K562 (cell line): ENCODE measurements around the gene SDSL. TPM values are rescaled to one million over a fixed set of nuclear protein-coding genes. Genes with fewer than 3 reads are reported as not detected.

Experiments used
- ATAC-seq: fragments of 200-7000 bp; cut with Tn5 transposase; 3 replicates; pipeline ENCODE4 v1.9.1; 2020; ENCODE audit warnings: moderate library complexity
- BruUV-seq: library from RNA; stranded (reverse); fragments of 400-500 nt; replicated peaks from 2 replicates; lab custom pipeline; 2021; lab: Mats Ljungman, UMichigan
- CTCF ChIA-PET: fragments of 300-600 bp; formaldehyde crosslinking; extraction: SDS; loops from one replicate; lab custom pipeline; 2021; ENCODE audit warnings: low intra/inter-chr PET ratio; lab: Yijun Ruan, JAX
- POLR2A ChIA-PET: fragments of 300-600, 350-650 bp; sonication (Branson Sonifier 250); formaldehyde crosslinking; extraction: SDS; loops from one replicate; lab custom pipeline; 2021; ENCODE audit warnings: antibody characterized with exemption, inconsistent platforms; lab: Yijun Ruan, JAX
- DNase-seq, 4 experiments: peaks; one replicate each; pipeline versions ENCODE4 v3.0.0 to v3.0.0-alpha.2; 2011 to 2018; ENCODE audit warnings: low spot score in 3 of 4, mixed read lengths in 3 of 4; ENCODE audit errors: extremely low read depth in 1 of 4
- FAIRE-seq: peaks from 2 replicates; lab custom pipeline; 2011; peaks lifted over from hg19 to GRCh38; lab: Jason Lieb, UNC
- H2AFZ ChIP-seq: 2 replicates; pipeline ENCODE4 v1.6.0; 2011; ENCODE audit warnings: low read depth, low read length, control low read depth, inconsistent platforms
- H3K27ac ChIP-seq: fragments of 200-600 bp; 3 replicates; pipeline ENCODE4 v1.8.0; 2011; ENCODE audit warnings: low read depth, mild to moderate bottlenecking, control low read depth, inconsistent platforms, low read length, moderate library complexity, mixed read lengths; ENCODE audit errors: extremely low read depth
- H3K27me3 ChIP-seq, 2 experiments: fragments of 300-600 bp in 1 of 2; 2 replicates in 1 of 2; 3 replicates in 1 of 2; pipeline versions ENCODE4 v1.6.0 to v1.8.0; 2011; ENCODE audit warnings: inconsistent platforms in 2 of 2, low read length in 2 of 2, mild to moderate bottlenecking in 1 of 2, mixed read lengths in 1 of 2, moderate library complexity in 1 of 2; ENCODE audit not compliant: control insufficient read depth in 2 of 2, insufficient read depth in 2 of 2
- H3K36me3 ChIP-seq: fragments of 300-600 bp; 3 replicates; pipeline ENCODE4 v1.8.0; 2011; ENCODE audit warnings: mild to moderate bottlenecking, low read length, inconsistent platforms; ENCODE audit not compliant: control insufficient read depth, insufficient read depth
- H3K4me1 ChIP-seq, 2 experiments: fragments of 200-600 bp in 1 of 2; replicated peaks in 1 of 2; 2 replicates in 1 of 2; 3 replicates in 1 of 2; pipeline versions ENCODE4 v1.5.1 to v1.8.0; 2011; ENCODE audit warnings: inconsistent platforms in 2 of 2, low read length in 2 of 2, mild to moderate bottlenecking in 1 of 2, mixed read lengths in 1 of 2, moderate library complexity in 1 of 2; ENCODE audit not compliant: control insufficient read depth in 2 of 2, insufficient read depth in 2 of 2
- H3K4me2 ChIP-seq: 2 replicates; pipeline ENCODE4 v1.6.1; 2011; ENCODE audit warnings: low read length, control low read depth, inconsistent platforms, mixed read lengths; ENCODE audit not compliant: insufficient read depth
- H3K4me3 ChIP-seq: fragments of 200-600 bp; sonication (generic), shearing (Covaris generic); 2 replicates; pipeline ENCODE4 v1.5.1; 2016; ENCODE audit warnings: control low read depth, inconsistent platforms
- H3K79me2 ChIP-seq: fragments of 200-600 bp; 3 replicates; pipeline ENCODE4 v1.8.0; 2011; ENCODE audit warnings: low read length, inconsistent platforms; ENCODE audit not compliant: control insufficient read depth, insufficient read depth
- H3K9ac ChIP-seq, 2 experiments: 2 replicates each; pipeline versions ENCODE4 v1.6.0 to v1.6.1; 2011; ENCODE audit warnings: low read depth in 2 of 2, low read length in 2 of 2, control low read depth in 1 of 2, inconsistent platforms in 1 of 2, mild to moderate bottlenecking in 1 of 2, mixed read lengths in 1 of 2; ENCODE audit not compliant: insufficient read depth in 1 of 2
- H3K9me1 ChIP-seq: one replicate; pipeline ENCODE4 v1.6.0; 2011; ENCODE audit warnings: inconsistent platforms, mild to moderate bottlenecking, low read length, moderate library complexity; ENCODE audit not compliant: control insufficient read depth, insufficient read depth
- H3K9me3 ChIP-seq: replicated peaks from 2 replicates; pipeline ENCODE4 v1.5.1; 2011; ENCODE audit warnings: low read depth, low read length, inconsistent platforms; ENCODE audit not compliant: control insufficient read depth, insufficient read depth
- H4K20me1 ChIP-seq: replicated peaks from 2 replicates; pipeline ENCODE4 v1.6.1; 2011; ENCODE audit warnings: low read length, inconsistent platforms, mixed read lengths; ENCODE audit not compliant: control insufficient read depth, insufficient read depth
- CBFA2T3 ChIP-seq: fragments of 450-650 bp; IDR thresholded peaks from 2 replicates; pipeline ENCODE4 v1.6.1; 2017
- KLF6 ChIP-seq: fragments of 250-450 bp; sonication (Bioruptor Pico); IDR thresholded peaks from 2 replicates; pipeline ENCODE4 v1.4.0; 2020; ENCODE audit warnings: mild to moderate bottlenecking, moderate library complexity, borderline replicate concordance
- MIER1 ChIP-seq: fragments of 450-650 bp; IDR thresholded peaks from 2 replicates; pipeline ENCODE4 v1.6.1; 2016; ENCODE audit warnings: antibody characterized with exemption, mild to moderate bottlenecking, low read depth
- RBM25 ChIP-seq: fragments of 200-400 bp; formaldehyde crosslinking; IDR thresholded peaks from 2 replicates; pipeline ENCODE4 v1.6.1; 2018; ENCODE audit warnings: low read length, low read depth, moderate library complexity; ENCODE audit not compliant: severe bottlenecking
- SREBF1 ChIP-seq: fragments of 150-350 bp; IDR thresholded peaks from 2 replicates; pipeline ENCODE4 v1.6.1; 2014; ENCODE audit warnings: antibody characterized with exemption, low read depth, low read length, borderline replicate concordance
- ZBTB7A ChIP-seq: IDR thresholded peaks from 2 replicates; pipeline ENCODE4 v1.6.1; 2011; ENCODE audit warnings: low read depth, mild to moderate bottlenecking, low read length, moderate library complexity, borderline replicate concordance; ENCODE audit not compliant: control insufficient read depth
- ZNF589 ChIP-seq: fragments of 200-800 bp; sonication (Bioruptor generic); IDR thresholded peaks from 2 replicates; pipeline ENCODE4 v1.6.1; 2016; ENCODE audit warnings: low read depth, missing genetic modification characterization, missing compliant biosample characterization
- ZNF79 ChIP-seq: fragments of 250-450 bp; sonication (Bioruptor Pico); IDR thresholded peaks from 2 replicates; pipeline ENCODE4 v1.4.0; 2020; ENCODE audit warnings: low read depth, mild to moderate bottlenecking, moderate library complexity
- WGBS: fragments of 100-300 bp; shearing (Covaris generic); methylation state at CpG from one replicate; pipeline ENCODE4 v1.1.6; 2016; ENCODE audit warnings: low coverage, mixed read lengths; ENCODE audit not compliant: insufficient coverage; ENCODE audit errors: missing lambda C conversion rate; 5-methylcytosine and 5-hydroxymethylcytosine counted together
- in situ Hi-C: fragments of 300-500 bp; cut with MboI; formaldehyde crosslinking; loops from 4 replicates; pipeline ENCODE4 v1.15.0; 2018; ENCODE audit warnings: inconsistent platforms, mixed read lengths
- intact Hi-C: fragments of 100-400 bp; cut with micrococcal nuclease; formaldehyde crosslinking; loops from 2 replicates; pipeline ENCODE4 v1.14.2; 2022
- polyA plus RNA-seq, 8 experiments: library from polyadenylated mRNA; depleted of rRNA in 4 of 8; stranded (reverse) in 5 of 8; unstranded in 3 of 8; fragments of >200 nt; fragmentation: Nextera tagmentation in 2 of 8; fragmentation: Illumina TruSeq in 1 of 8; extraction: Ambion mirVana in 2 of 8; extraction: Trizol in 1 of 8; gene quantifications; 2 replicates each; pipeline versions ENCODE4 v1.2.1 to v1.2.3, GENCODE V29; 2011 to 2014; ENCODE audit warnings: inconsistent platforms in 1 of 8, missing spikeins in 1 of 8
- total RNA-seq, 7 experiments: library from RNA; depleted of rRNA in 6 of 7; stranded (reverse); fragments of >200 nt in 6 of 7; fragmentation: Illumina TruSeq in 2 of 7; extraction: Trizol in 2 of 7; gene quantifications; 2 replicates each; pipeline versions ENCODE4 v1.2.1 to v1.2.3, GENCODE V29; 2011 to 2021; ENCODE audit warnings: low replicate concordance in 1 of 7

SDSL gene
- total and polyA plus RNA-seq, 9 of the 15 experiments (the other 6 are each of a cell fraction or from before 2014, with no cell fraction given), result 0.31 to 11.0 (median 7.4) TPM

- TF ChIP-seq ZNF589 (CRISPR knock-in tag), result 0 out of 2 replicates have a peak, but pooled peaks have one; percentile 22
- TF ChIP-seq, all 486 proteins: peak for 6
These were observed 898 bp downstream of the SDSL start (continued) for GRCh38 chr12:113422886-113423669.

GRCh38 chr12:113424456-113424855 lies 2.3 kb downstream of the SDSL start:
- Histone ChIP-seq H3K27ac (no peak overlapping the region), H2AFZ (no peak overlapping the region), H3K4me3 (no peak overlapping the region), H3K9me1 (no peaks in the 10 kb centered on the region), H3K27me3 (no peaks in the 10 kb centered on the region), H3K9ac (no peak overlapping the region), H3K9me3 (no peaks in the 10 kb centered on the region; the same call in 1 of the 2 replicates), H3K4me1 (peaks cover 28% of the 10 kb centered on the region in 2 experiments), H4K20me1 (no peaks in the 10 kb centered on the region), H3K4me2 (no peak overlapping the region), H3K79me2 (peaks cover 13% of the 10 kb centered on the region), H3K36me3 (peaks cover 5% of the 10 kb centered on the region; the same call in 1 of the 3 replicates)
- in situ Hi-C loops (loop anchor here (25.0 kb wide), 1 partner anchor 237 kb away; the partner anchor contains the start of genes DDX54 and RITA1), intact Hi-C loops (loop anchor here (2.0 kb wide), 1 partner anchor 228 kb away; no protein-coding TSS in a partner anchor)
- FAIRE-seq, result no peak
- DNase-seq, result no peak
- no TSS peak for BruUV-seq
- 85% methylated on average over 1 of the region's 1 CpG for WGBS
- no peak for ATAC-seq
- CTCF ChIA-PET, result interaction anchor here (1.1 to 1.5 kb wide), 2 partner anchors 112 kb away, joined by 3 to 7 read pairs; no protein-coding TSS in a partner anchor
- POLR2A ChIA-PET, result interaction anchor here (1.3 kb wide), 1 partner anchor 114 kb away, joined by 3 read pairs; no protein-coding TSS in a partner anchor
- TF ChIP-seq CBFA2T3, result 0 out of 2 replicates have a peak, but pooled peaks have one; percentile 16
- TF ChIP-seq RBM25, result peak; percentile 20
- peak; percentile 87 for TF ChIP-seq ZNF79 (CRISPR knock-in tag)
- no peak for TF ChIP-seq ZBTB7A
- no peak for TF ChIP-seq MIER1
- TF ChIP-seq KLF6 (CRISPR knock-in tag), result no peak
- no peak for TF ChIP-seq SREBF1
